GM21381 (cell line): ENCODE measurements around the gene OSBPL5.

Source experiments
- ATAC-seq: cut with Tn5 transposase; IDR thresholded peaks from one replicate; pipeline ENCODE4 v1.9.1; 2021; ENCODE audit warnings: mild to moderate bottlenecking, moderate library complexity; ENCODE audit not compliant: unreplicated experiment

The OSBPL5 gene

DNA sequence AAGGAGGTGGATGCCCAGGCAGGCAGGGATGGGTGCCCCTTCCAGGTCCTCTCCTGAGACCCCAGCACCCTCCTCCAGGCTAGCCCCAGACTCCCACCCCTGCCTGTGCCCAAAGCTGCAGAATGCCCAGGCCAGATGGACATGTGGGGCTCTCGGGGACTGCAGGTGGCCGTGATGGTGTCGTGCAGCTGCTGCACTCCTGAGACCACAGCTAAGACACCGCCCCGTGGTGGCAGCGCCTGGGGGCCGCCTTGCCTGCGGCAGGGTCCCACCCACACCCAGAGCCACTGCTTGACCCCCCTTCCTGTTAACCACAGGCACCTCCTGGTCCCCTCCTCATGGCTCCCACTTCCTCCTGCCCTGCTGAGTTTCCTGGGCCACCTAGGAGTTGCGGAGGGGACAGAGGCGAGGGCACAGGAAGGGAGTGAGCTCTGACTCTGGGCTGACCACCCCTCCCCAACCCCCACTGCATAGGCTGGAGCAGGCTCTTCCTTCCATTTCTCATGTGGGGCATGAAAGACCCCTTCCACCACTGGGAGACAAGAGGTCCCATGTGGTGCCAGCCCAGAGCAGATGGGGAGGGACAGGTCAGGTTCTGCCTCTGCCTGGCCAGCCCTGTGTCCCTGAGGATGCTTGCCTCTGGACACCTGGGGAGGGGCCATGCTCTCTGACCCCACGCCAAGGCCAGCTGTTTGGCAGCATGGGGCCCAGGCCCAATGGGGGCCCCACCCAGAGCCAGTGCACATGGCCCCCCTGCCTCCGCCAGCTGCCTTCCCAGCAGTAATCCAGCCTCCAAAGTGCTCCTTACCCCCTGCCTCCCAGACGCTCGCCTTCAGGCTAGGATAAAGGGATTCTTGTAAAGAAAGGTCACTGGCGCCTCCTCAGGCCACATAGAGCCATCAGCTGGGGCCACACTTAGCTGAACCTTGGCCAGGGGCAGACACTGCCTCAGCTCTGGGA, 29.3 kb downstream of the OSBPL5 start:
- ATAC-seq, result no peak

DNA sequence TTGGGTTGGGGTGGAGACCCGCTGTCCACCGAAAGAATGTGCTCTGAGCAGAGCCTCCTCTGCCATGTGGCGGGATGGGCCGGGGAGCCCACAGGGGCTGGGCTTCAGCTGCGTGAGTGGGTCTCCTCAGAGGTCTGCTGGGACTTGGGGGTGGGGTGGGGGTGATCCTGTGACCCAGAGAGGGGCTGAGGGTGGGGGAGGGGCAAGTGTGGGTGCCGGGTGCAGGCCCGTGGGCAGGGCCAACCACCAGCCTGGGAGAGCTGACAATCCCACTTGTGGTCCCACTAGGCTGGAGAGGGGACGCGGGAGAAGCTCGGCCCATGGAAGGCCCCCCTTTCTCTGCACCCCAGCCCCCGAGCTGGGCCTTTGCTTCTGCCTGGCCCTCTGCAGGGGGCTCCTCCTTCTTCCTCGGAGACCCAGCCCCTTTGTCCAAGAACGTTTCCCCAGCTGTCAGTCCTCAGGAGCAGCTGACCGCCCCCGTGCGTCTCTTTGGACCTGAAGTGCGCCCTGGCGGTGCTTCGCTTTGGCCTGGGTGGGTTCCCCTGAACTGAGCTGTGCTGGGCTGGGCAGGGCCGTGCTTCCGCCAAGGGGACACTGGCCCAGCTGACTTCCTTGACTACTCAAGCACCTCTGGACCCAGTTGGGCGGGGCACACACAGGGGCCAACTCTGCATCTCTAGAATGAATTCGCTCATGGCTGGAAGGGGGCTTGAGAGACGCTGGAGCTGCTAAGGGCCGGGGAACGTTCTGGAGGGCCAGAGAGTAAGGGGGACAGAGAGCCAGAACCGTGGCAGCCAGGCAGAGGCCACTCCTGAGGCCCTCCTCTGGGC, 30.2 kb downstream of the OSBPL5 start:
- ATAC-seq, result no peak

GRCh38 chr11:3134218-3134621, 30.9 kb downstream of the OSBPL5 start:
- no peak for ATAC-seq

DNA sequence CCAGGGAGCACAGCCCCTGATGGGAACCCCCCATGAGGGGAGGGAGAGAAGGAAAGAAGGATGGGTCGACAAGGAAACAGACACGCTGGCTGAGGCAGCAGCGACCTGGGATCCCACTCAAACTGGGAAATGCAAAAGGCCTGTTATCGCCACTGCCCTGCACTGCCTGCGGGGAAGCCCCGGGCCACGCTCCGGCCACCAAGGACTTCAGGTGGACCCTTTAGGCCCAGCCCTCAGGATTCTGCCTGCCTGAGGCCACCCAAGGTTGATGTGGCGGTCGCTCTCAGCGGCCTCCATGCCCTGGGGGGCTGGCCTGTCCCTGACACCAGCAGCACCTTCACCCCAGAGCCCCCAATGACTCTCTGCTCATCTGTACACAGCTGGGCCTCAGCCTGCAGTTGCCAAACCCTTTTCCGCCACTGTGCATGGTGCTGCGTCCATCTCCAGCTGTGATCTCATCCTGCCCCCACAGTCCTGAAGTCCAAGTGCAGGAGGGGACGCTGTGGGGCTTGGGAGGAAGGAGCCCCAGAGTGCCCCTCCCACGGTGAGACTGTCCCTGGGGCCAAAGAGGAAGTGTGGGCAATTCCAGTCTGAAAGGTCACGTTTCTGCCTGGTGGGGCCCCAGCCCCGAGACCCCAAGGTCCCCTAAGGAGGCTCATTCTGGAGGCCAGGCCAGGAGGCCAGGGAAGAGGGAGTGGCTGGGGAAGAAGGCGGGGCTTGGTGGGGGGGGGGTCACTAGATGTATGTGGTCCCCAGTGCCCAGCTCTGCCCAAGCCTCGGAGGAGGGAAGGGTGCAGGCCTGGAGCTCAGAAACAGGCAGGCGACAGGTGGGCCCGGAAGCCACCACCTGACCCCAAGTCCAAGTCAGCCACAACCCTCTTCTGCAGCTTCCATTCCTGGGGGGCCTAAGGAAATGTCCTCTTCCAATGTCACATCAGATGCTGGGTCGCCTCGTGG, 31.6 kb downstream of the OSBPL5 start:
- ATAC-seq, result no peak

- no peak for ATAC-seq
These were observed 32.3 kb downstream of the OSBPL5 start for GRCh38 chr11:3132831-3133260.

DNA sequence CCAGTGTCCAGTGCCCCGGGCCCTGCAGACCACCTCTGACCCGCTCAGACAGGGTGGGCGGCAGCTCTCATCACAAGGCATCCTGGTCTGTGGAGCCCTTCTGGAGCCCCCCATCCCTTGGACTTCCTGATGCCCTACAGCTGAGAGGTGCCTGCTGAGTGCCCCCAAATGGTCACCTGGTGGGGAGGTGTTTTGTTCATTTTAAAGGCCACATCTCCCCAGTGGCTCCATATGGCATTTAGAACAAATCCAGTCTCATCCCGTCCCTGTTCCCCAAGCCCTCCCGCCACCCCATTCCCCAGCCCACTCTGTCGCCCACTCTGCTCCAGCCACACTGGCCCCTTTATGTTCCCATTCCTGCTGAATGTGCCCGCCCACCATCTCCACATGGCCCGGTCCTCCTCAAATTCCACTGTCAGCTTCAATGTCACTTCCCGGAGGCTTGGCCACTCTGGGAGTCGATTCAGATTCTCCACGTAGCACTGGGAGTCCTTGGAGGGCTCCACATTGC, 32.8 kb downstream of the OSBPL5 start:
- no peak for ATAC-seq

DNA sequence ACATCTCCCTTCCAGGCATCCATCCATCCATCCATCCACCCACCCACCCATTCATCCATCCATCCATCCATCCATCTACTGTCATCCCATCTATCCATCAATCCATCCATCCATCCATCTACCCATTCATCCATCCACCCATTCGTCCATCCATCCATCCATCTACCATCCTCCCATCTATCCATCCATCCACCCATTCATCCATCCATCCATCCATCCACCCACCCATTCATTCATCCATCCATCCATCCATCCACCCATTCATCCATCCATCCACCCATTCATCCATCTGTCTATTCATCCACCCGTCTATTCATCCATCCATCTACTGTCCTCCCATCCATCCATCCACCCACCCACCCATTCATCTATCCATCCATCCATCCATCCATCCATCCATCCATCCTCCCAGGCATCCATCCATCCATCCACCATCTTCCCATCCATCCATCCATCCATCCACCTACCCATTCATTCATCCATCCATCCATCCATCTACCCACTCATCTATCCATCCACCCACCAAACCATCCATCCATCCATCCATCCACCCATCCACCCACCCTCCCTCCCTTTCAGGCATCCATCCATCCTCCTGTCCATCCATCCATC, 33.7 kb downstream of the OSBPL5 start:
- ATAC-seq, result no peak

DNA sequence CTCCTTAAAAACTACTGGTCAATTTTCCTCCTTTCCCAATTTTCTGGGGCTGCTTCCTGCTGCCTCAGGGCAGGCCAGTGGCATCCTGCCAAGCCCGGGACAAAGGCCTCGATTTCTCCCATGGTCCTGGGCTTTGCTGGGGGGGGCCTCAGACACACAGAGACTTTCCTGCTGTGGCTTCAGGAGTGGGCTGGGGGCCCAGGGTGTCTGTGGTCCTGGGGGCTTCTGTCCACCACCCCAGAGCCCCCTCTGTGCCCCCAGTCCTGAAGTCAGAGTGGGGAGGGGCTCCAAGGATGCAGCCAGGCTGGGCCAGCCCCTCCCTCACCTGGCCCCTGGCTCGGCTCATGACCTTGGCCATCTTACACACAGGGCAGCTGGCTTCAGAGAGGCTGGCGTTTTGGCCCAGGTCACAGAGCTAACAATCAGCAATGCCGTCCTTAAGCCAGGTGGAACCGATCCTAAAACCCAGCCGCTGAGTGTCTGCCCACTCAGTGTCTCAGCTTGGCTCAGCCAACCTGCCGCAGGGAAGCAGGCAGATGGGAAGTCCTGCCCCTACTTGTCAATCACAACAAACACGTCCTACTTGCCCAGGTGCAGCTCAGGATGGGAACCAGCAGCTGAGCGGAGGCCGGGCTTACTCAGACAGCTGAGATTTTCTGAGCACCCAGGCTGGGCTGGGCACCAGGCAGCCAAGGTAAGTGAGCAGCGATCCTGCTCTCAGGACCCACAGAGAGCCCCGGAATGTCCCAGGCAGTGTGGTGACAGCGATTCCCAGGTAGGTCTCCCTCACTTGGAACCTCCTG, 34.6 kb downstream of the OSBPL5 start:
- no peak for ATAC-seq

DNA sequence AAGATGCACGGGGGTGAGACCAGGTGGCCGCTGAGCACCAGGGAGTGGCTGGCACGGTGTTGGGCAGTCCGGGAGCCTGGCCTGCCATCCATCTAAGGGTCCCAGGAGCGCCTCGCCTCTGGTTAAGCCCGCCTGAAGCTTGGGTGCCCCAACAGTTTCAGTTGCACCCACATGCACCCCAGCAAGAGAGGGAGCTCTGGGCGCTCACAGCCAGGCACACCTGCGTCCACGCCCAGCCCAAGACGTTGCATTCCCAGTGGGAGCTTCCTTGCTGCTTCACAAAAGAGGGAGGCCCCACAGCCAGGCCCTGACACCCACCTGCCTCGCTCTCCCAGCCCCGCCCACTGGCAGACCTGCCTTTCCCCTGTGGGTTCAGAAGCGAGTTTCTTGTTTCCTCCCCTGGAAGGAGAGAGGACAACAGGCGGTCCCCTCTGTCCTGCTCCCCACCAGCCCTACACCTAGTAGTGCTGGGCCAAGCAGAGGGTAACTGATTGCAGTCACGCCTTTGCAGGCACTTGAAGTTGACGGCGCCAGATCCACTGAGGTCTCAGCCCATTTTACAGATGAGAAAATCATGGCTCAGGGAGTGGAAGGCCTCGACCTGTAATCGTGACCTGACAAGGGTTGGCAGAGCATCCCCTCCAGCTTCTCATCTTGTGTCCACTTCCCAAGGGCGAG, 35.4 kb downstream of the OSBPL5 start:
- ATAC-seq, result no peak

- no peak for ATAC-seq
These were observed 35.9 kb downstream of the OSBPL5 start for GRCh38 chr11:3129181-3129590.

DNA sequence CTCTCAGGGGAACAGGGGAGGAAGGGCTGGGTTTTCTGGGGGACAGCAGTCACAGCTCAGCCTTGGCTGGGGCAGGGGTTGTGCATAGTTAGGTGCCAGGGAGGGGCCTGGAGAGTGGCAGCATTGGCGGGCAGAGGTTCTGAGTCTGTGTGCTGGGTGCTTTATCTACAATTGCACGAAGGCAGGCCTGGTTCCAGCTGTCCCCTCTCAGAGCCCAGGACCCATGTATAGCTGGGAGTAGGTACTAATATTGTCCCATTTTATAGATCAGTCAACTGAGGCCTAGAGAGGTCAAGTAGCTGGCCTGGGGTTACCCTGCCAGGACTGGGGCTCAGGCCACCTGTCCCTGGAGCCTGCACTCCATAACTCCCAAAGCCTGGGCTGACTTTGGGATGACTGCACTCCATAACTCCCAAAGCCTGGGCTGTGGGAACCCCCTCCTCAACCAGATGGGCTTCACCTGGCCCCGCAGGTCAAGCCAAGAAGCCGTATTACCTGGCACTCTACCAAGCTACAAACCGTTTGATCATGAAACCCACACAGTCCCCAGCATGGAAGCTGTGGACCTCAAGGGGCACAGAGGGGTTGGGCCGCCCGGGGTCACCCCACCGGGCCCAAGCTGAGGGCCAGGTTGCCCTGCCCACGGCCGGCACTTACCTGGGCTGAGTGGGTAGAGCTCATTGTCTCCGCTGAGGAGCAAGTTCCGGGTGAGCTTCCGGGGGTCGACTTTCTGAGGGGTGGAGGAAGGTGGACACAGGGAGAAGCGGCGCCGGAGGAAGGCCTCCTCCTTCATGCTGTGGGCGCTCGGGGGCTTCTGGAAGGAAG, 36.5 kb downstream of the OSBPL5 start:
- no peak for ATAC-seq

DNA sequence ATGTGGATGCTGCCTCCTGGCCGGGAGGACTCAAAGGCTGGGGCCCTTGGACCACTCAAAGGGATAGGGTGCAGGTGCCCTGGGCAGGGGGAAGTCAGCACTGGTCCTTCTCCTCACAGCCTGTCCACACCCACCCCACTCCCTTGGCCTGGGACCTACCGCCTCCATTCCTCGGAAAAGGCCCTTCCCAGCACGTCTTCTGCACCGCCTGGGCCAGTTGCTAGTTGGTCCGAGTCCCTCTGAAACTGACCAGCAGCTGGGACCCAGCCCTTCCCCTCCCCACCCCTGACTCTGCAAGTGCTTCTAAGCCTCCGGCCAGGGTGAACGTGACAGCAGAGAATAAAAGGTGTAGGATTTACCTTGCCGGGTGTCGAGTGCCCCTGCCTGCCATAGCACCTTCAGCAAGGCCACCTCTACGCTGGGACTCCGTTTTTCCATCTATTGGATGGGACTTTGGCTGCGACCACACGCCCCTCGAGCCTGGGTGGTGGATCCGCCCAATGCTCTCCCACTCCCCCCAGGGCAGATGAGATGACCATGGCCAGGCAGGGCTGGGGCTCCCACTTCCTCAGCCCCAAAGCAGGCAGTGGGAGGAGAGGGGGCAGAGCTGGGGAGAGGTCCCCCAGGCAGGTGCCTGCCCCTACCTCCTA, 37.3 kb downstream of the OSBPL5 start:
- ATAC-seq, result no peak

- ATAC-seq, result no peak
These were observed 38.0 kb downstream of the OSBPL5 start for GRCh38 chr11:3126901-3127691.

- no peak for ATAC-seq
These were observed 38.8 kb downstream of the OSBPL5 start for GRCh38 chr11:3126207-3126865.

DNA sequence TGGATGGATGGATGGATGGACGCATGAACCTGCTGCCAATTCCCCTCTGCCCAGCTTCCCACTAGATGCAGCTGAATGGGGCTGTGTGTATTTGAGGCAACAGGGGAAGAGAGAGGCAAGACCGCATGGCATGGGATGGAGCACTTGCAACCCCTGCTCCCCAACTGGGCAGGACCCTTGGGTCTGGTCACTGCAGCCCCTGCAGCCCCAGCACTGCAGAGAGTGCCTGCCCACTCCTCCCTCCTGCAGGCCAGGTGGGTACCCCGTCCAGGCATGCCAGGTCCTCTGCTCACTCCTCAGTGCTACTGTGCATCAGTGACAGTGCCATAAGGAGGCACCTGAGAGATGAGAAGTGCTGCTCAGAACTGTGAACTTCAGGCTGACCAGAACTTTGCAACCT, 40.3 kb downstream of the OSBPL5 start:
- ATAC-seq, result no peak
